NCI-H774 (cell line): Measurements from ENCODE around the gene RING1.

Source experiments
- DNase-seq: peaks from one replicate; lab custom pipeline; 2025; lab: John Stamatoyannopoulos, UW

RING1 gene

GRCh38 chr6:33247977-33248642, 39.8 kb downstream of the RING1 start:
- peak; percentile 71 for DNase-seq

- DNase-seq, result no peak
Observed at GRCh38 chr6:33248643-33248931, 40.3 kb downstream of the RING1 start.

DNA sequence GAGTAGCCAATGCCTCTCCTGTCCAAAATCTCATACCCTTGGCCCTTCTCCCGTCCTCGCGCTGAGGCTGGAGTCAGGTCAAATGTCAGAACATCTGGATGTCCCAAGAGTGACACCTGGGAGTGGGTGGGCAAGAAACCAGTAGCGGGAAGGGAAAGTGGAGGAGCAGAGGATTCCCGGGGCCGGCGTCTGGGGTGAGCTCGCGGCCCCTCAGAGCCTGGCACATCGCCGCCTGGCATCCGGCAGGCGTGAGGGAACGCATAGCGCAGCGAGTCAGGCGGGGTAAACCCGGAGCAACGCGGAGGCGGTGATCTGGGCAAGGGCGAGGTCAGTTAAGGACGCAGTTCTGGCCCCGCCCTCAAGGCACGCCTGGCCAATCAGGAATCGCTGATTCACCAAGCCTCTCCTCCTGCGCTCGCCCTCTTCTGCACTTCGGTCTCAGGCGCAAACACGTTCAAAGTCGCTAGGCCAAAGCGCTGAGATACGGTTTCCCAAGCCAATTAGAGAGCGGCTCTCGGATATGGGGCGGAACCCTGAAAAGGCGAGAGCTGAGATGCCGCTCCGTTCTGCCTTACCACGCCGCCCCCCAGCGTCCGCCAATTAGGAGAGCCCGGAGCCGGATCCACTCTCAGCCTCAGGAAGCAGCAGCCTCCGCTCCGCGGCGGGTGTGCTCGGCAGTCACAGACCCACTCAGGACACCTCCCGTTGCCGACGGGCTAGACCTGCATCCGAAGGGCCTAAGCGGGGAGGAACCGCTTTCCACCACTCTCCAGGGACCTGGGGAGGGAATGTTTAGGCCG, 40.8 kb downstream of the RING1 start:
- peak; percentile 98 for DNase-seq

DNA sequence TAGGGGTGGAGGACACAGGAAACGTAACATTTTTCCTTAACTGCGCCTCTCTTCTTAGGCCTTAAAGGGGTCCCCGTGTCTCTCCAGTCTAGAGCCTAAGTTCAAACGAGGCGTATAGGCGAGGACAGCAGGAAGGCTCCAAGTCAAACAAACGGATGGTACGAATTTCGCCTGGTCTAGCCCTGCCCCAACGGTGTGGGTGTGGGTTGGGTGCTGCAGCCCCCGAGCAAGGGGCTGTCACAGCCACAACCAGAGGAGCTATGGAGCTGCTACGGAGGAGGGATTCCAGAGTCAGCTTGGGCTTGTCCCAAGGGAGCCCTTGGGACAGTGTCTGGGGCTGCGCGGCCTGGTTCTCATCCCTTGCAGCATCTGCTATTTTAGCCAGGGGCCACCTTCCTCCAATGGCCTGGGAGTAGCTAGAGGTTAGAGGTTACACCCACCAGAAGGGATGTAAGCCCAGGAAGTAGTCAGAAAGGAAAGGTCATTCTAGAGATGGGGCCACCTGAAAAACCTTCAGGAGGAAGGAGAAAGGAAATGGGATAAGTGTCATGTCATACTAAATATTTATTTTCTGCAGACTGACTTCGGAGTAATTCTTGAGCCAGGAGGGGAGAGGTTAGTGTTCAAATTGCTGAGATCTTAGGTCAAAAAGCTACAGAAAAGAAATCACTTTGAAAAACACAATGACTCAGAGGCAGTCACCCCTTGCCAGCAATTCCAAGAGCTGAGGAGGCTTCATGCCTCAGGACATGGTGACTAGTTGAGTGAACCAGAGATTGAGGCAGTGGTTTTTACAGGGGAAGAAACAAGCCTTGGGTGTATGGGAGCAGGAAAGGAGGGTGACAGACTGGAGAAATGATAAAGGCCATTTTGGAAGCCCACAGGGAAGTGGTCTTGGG, 41.7 kb downstream of the RING1 start:
- no peak for DNase-seq

- no peak for DNase-seq
Observed at GRCh38 chr6:33250731-33251130, 42.4 kb downstream of the RING1 start.

GRCh38 chr6:33251395-33252012, 43.2 kb downstream of the RING1 start:
- no peak for DNase-seq

GRCh38 chr6:33252759-33253158, 44.5 kb downstream of the RING1 start:
- DNase-seq, result no peak

DNA sequence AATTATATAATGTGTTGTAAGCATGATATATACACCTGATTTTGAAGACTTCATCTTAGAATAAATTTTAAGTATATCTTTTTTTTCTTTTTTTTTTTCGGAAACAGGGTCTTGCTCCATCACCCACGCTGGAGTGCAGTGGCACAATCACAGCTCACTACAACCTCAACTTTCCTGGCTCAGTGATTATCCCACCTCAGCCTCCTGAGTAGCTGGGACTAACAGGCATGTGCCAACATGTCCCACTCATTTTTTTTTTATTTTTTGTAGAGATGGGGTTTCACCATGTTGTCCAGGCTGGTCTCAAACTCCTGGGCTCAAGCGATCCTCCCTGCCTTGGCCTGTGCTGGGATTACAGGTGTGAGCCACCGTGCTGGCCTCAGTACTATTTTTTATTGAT, 46.3 kb downstream of the RING1 start:
- DNase-seq, result no peak

GRCh38 chr6:33259032-33259431, 50.7 kb downstream of the RING1 start:
- DNase-seq, result no peak
